ENCODE data around the gene FREY1.

Gene FREY1

DNA sequence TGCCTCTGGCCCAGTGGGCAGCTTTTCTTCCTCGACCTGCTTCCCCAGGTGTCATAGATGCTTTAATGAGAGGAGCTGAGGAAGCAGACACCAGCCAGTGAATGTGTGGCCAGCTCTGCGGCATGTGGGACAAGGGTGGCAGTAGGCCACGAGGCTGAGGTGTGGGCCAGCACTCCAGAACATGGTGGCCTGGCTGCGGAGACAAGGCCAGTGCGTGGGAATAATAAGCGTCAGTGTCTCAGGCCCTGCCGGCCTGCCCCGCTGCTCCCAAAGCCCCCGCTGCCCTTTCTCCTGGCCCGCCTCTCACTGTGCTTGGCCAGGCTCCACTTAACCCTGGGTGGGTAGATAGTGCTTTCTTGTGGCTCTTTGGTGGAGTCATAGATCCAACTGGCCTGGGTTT lies 19.5 kb downstream of the FREY1 start:
- Histone ChIP-seq H3K4me3 (no peak overlapping the region), H3K9me3 (no peaks in the 10 kb centered on the region), H3K4me1 (peaks cover 0 to 12% (median 7%) of the 10 kb centered on the region in 4 donors), H3K27ac (no peak overlapping the region), H3K36me3 (peaks cover 0 to 4% (median 3%) of the 10 kb centered on the region in 3 donors), H3K27me3 (peaks cover 0 to 3% of the 10 kb centered on the region in 2 donors)
- DNase-seq, result no peak
- TF ChIP-seq, protein P1, sequence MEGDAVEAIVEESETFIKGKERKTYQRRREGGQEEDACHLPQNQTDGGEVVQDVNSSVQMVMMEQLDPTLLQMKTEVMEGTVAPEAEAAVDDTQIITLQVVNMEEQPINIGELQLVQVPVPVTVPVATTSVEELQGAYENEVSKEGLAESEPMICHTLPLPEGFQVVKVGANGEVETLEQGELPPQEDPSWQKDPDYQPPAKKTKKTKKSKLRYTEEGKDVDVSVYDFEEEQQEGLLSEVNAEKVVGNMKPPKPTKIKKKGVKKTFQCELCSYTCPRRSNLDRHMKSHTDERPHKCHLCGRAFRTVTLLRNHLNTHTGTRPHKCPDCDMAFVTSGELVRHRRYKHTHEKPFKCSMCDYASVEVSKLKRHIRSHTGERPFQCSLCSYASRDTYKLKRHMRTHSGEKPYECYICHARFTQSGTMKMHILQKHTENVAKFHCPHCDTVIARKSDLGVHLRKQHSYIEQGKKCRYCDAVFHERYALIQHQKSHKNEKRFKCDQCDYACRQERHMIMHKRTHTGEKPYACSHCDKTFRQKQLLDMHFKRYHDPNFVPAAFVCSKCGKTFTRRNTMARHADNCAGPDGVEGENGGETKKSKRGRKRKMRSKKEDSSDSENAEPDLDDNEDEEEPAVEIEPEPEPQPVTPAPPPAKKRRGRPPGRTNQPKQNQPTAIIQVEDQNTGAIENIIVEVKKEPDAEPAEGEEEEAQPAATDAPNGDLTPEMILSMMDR (IDR thresholded peaks at IDR 0.05), result no peak
- intact Hi-C loops (cut with DNase I; ENCODE audit: low total_unique reads), result no loop called here

DNA sequence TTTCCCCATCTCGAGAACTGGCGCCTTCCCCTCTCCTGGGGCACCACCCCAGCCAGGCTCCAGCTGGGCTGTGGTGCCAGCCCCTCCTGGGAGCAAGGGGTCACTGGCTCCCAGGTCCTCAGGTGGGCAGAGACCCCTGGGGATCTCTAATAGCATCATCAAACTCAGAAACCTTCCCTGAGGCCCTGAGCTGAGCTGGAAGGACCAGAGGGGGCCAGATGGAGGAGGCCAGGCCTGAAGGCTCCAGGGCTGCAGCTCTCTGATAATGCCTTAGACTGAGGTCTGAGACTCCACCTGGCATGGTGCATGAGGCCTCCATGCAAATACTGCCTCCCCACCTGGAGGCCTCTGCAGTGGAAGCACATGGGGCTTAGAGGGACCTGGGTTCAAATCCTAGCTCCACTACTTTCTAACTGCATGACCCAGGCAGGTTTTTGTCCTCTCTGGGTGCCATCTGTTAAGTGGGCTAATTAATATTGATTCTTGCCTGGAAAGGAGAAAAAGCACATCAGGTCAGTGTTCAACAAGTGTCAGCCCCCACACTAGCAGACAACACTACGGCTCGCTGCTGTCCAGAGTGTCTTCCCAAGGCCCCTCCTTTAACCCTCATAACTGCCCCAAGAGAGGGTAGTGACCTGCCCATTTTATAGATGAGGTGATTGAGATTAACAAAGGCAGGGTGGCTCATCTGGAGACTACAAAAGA lies 20.1 kb downstream of the FREY1 start:
- H3K27me3 ChIP-seq, result no peaks in the 10 kb centered on the region
- intact Hi-C loops (cut with DNase I; ENCODE audit: low total_unique reads), result no loop called here
- H3K36me3 ChIP-seq, result peaks cover 2 to 10% (median 9%) of the 10 kb centered on the region in 3 donors
- peaks cover 0 to 12% (median 7%) of the 10 kb centered on the region in 4 donors for H3K4me1 ChIP-seq
- no peak for DNase-seq
- H3K4me3 ChIP-seq, result no peak overlapping the region
- H3K9me3 ChIP-seq, result no peaks in the 10 kb centered on the region
- no peak overlapping the region for H3K27ac ChIP-seq
- TF ChIP-seq, protein P1 (IDR thresholded peaks at IDR 0.05), result no peak

DNA sequence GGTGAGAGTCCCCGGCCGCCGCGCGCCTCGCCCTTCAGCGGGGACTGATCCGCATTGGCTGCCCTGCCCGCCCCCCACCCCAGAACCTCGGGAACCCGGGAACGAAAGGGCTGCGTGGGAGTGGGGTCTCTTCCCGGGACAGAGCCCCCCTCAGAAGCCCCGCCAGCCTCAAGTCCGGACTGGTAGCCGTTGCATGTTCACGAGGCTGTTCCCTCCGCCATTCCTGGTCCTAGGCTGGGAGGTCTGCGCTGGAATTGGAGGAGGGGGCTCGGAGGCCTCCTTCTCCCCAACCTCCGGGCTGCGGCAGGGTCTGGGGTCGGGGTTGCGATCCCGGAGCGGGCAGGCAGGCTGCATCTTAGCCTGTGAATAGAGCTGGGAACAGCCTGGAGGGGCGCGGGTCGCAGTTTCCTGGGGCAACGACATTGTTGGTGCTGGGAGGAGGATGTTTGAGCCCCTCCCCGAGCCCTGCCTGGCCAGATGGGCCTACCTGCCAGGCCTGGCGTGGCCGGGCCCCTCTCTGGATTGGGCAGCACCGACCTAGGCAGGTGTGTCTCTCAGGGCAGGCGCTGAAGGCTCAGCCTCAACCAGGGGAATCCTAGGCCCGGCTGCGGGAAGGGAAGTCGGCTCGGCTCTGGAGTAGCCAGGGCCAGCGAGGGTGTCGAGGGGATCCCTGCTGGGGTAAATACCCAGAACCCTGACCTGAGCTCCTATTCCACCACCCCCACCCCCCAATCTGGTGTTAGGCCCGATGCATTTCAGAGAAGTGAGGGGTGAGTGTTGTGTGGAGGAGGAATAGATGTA lies 20.9 kb downstream of the FREY1 start:
- Histone ChIP-seq H3K9me3 (no peaks in the 10 kb centered on the region), H3K27me3 (no peaks in the 10 kb centered on the region), H3K4me3 (peak overlapping the region; percentile 43 to 60), H3K36me3 (peaks cover 9 to 19% (median 17%) of the 10 kb centered on the region in 3 donors), H3K27ac (no peak overlapping the region), H3K4me1 (peaks cover 0 to 12% (median 7%) of the 10 kb centered on the region in 4 donors)
- intact Hi-C loops (cut with DNase I; ENCODE audit: low total_unique reads), result no loop called here
- TF ChIP-seq, protein P1 (IDR thresholded peaks at IDR 0.05), result no peak
- DNase-seq, result no peak

DNA sequence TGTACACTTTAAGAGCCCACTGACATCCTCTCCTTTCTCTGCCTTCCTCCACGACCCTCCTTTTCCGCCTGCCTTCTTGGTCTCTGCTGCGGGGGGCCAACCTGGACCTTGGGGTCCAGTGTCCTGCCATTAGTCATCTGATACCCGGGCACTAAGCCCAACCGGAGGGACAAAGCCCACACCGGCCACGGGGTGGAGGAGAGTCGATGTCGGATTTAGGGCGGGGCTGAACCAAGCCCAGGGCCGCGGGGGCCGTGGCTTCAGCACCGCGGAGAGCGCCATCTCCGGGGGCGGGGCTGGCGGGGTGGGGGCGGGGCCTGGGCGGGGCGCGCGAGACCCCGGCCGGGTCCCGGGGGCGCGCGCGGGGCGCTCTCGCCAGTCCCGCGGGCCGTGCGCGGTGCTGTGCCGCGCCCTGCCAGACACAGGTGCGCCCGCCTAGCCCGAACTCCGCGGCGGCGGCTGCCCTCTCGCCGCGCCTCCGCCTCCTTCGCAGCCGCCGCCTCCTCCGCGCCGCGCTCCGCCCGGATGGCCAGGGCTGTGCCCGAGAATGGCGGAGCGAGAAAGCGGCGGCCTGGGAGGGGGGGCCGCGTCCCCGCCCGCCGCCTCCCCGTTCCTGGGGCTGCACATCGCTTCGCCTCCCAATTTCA lies 21.7 kb downstream of the FREY1 start, which contains the start of gene MAPK8IP1:
Gene MAPK8IP1, plus strand, starts transcription at position 378 of the 647 bp plus-strand sequence. Its CDS starts 170 bp downstream, at position 548.
- no peak for DNase-seq
- peak within 1 kb of the TSS; percentile 43 to 60 for H3K4me3 ChIP-seq

More for the DNA sequence above, 21.7 kb downstream of the FREY1 start, which contains the start of gene MAPK8IP1:
- Histone ChIP-seq H3K27me3 (no peaks in the 10 kb centered on the region), H3K4me1 (peaks cover 0 to 12% (median 7%) of the 10 kb centered on the region in 4 donors), H3K27ac (no peak within 1 kb of the TSS), H3K9me3 (no peaks in the 10 kb centered on the region), H3K36me3 (peaks cover 17 to 26% (median 24%) of the 10 kb centered on the region in 3 donors)
- intact Hi-C loops (cut with DNase I; ENCODE audit: low total_unique reads), result no loop called here
- TF ChIP-seq, protein P1 (IDR thresholded peaks at IDR 0.05), result no peak
